ENCODE results near the gene ERP44. TPM values are rescaled to one million over a fixed set of nuclear protein-coding genes. Genes with fewer than 3 reads are reported as not detected.

ERP44 gene
- total and polyA plus RNA-seq, 9 donors, result 16.0 to 26.5 (median 18.8) TPM

GRCh38 chr9:99929652-99930051 is 169.1 kb downstream of the ERP44 start:
- Histone ChIP-seq H3K27me3 (ENCODE audit: control insufficient read depth, insufficient read depth, low read length) (no peaks in the 10 kb centered on the region), H3K27ac (ENCODE audit: low read length) (no peak overlapping the region), H3K36me3 (ENCODE audit: control insufficient read depth, insufficient read depth, low read length) (peaks cover 2% of the 10 kb centered on the region), H3K4me3 (ENCODE audit: low read length) (no peak overlapping the region), H3K9me3 (replicated peaks; ENCODE audit: control insufficient read depth, low read depth, low read length) (peaks cover 11% of the 10 kb centered on the region), H3K4me1 (ENCODE audit: control insufficient read depth, insufficient read depth, low read length) (no peaks in the 10 kb centered on the region)
- DNase-seq, result no peak
- WGBS (ENCODE audit: insufficient coverage), result 100% methylated on average over 2 of the region's 2 CpGs

Other genes starting within 250 kb of the ERP44 start
- gene STX17, start 192.3 kb downstream of the ERP44 start, total RNA-seq, result 15.0 TPM
- gene STX17, start 192.3 kb downstream of the ERP44 start, polyA plus RNA-seq (ENCODE audit: insufficient read depth in 1 of 8, insufficient read length in 8 of 8, low replicate concordance in 1 of 8), result 10 to 100 TPM; 10.8 to 15.5 (median 12.8) TPM
- gene INVS, start 243 bp upstream of the ERP44 start, total RNA-seq, result 16.9 TPM
- 10 to 100 TPM in 6 of 8 donors, 1 to 10 TPM in 2; 8.1 to 15.3 (median 10.9) TPM for gene INVS, start 243 bp upstream of the ERP44 start, polyA plus RNA-seq (ENCODE audit: insufficient read depth in 1 of 8, insufficient read length in 8 of 8, low replicate concordance in 1 of 8)